Ishikawa (cell line): Measurements from ENCODE around the gene KRTAP10-10.

ENCODE experiments used
- EP300 ChIP-seq: IDR thresholded peaks from 2 replicates; pipeline ENCODE4 v1.6.1; 2012; ENCODE audit warnings: borderline replicate concordance
- NFIC ChIP-seq: IDR thresholded peaks from 2 replicates; pipeline ENCODE4 v1.6.1; 2012
- TCF12 ChIP-seq: IDR thresholded peaks from 2 replicates; pipeline ENCODE4 v1.6.1; 2012; ENCODE audit warnings: low read depth
- YY1 ChIP-seq: IDR thresholded peaks from 2 replicates; pipeline ENCODE4 v1.6.1; 2012; ENCODE audit warnings: low read depth
- ZBTB7A ChIP-seq: IDR thresholded peaks from 2 replicates; pipeline ENCODE4 v1.6.1; 2012; ENCODE audit warnings: low read depth
- TF ChIP-seq, protein P1 (sequence below): IDR thresholded peaks from 2 replicates; pipeline ENCODE4 v1.6.1; 2012
- TF ChIP-seq, protein P2 (sequence below): IDR thresholded peaks from 2 replicates; pipeline ENCODE4 v1.6.1; 2012; ENCODE audit warnings: low read depth, mild to moderate bottlenecking

DNA sequence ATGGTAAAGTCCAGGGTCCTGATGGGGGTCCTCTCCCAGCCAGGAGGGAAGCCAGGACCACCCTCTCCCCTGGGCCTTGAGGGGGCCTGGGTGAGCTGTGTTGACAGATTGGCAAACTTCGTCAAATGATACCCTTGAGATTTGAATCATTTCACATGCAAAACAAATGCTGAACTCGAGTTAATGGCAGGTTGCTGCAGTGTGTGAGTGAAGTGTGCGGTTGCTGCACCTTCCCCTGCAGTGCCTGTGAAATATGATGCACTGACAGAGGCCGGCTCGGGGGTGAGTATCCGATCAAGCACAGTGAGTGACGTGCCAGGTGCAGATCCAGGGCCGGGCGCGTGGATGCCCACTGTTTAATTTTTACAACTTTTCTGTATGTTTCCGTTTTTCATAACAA is 50.5 kb downstream of the KRTAP10-10 start:
- no peak for TF ChIP-seq YY1
- TF ChIP-seq TCF12: no peak
- TF ChIP-seq, protein P1, sequence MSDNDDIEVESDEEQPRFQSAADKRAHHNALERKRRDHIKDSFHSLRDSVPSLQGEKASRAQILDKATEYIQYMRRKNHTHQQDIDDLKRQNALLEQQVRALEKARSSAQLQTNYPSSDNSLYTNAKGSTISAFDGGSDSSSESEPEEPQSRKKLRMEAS: no peak
- TF ChIP-seq EP300: no peak
- TF ChIP-seq, protein P2, sequence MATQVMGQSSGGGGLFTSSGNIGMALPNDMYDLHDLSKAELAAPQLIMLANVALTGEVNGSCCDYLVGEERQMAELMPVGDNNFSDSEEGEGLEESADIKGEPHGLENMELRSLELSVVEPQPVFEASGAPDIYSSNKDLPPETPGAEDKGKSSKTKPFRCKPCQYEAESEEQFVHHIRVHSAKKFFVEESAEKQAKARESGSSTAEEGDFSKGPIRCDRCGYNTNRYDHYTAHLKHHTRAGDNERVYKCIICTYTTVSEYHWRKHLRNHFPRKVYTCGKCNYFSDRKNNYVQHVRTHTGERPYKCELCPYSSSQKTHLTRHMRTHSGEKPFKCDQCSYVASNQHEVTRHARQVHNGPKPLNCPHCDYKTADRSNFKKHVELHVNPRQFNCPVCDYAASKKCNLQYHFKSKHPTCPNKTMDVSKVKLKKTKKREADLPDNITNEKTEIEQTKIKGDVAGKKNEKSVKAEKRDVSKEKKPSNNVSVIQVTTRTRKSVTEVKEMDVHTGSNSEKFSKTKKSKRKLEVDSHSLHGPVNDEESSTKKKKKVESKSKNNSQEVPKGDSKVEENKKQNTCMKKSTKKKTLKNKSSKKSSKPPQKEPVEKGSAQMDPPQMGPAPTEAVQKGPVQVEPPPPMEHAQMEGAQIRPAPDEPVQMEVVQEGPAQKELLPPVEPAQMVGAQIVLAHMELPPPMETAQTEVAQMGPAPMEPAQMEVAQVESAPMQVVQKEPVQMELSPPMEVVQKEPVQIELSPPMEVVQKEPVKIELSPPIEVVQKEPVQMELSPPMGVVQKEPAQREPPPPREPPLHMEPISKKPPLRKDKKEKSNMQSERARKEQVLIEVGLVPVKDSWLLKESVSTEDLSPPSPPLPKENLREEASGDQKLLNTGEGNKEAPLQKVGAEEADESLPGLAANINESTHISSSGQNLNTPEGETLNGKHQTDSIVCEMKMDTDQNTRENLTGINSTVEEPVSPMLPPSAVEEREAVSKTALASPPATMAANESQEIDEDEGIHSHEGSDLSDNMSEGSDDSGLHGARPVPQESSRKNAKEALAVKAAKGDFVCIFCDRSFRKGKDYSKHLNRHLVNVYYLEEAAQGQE: no peak
- no peak for TF ChIP-seq NFIC
- TF ChIP-seq ZBTB7A: no peak
